BJ (cell line): ENCODE measurements around the gene SFTPD. TPM values are rescaled to one million over a fixed set of nuclear protein-coding genes. Genes with fewer than 3 reads are reported as not detected.

ENCODE experiments used
- CTCF ChIA-PET: fragments of 350-600 bp; formaldehyde crosslinking; extraction: SDS; loops from one replicate; lab custom pipeline; 2021; ENCODE audit warnings: antibody characterized with exemption, inconsistent platforms; lab: Yijun Ruan, JAX
- POLR2A ChIA-PET: fragments of 300-600 bp; sonication (Branson Sonifier 250); formaldehyde crosslinking; extraction: SDS; loops from one replicate; lab custom pipeline; 2021; ENCODE audit warnings: antibody characterized with exemption; lab: Charles Lee
- DNase-seq: peaks from one replicate; pipeline ENCODE4 v3.0.0-alpha.2; 2011; ENCODE audit warnings: low read depth
- H3K27me3 ChIP-seq: 2 replicates; pipeline ENCODE4 v1.6.0; 2011; ENCODE audit warnings: low read length; ENCODE audit not compliant: control insufficient read depth, insufficient read depth
- H3K36me3 ChIP-seq: 2 replicates; pipeline ENCODE4 v1.5.1; 2011; ENCODE audit warnings: low read length; ENCODE audit not compliant: control insufficient read depth, insufficient read depth
- H3K4me3 ChIP-seq: 2 replicates; pipeline ENCODE4 v1.5.1; 2011; ENCODE audit warnings: low read depth, mild to moderate bottlenecking, control low read depth, low read length
- CTCF ChIP-seq: IDR thresholded peaks from 2 replicates; pipeline ENCODE4 v1.5.1; 2011; ENCODE audit warnings: low read depth, mild to moderate bottlenecking, control low read depth, inconsistent platforms, low read length, moderate library complexity; ENCODE audit not compliant: insufficient read depth
- polyA plus RNA-seq: library from polyadenylated mRNA; depleted of rRNA; stranded (reverse); fragments of >200 nt; gene quantifications from 2 replicates; pipeline ENCODE4 v1.2.3, GENCODE V29; 2011

SFTPD gene
- polyA plus RNA-seq, 1 experiment = not detected

- Histone ChIP-seq H3K27me3 (peaks cover 14% of the 10 kb centered on the region), H3K36me3 (no peaks in the 10 kb centered on the region), H3K4me3 (no peak overlapping the region)
- POLR2A ChIA-PET = no interaction called here
- TF ChIP-seq CTCF = no peak
- CTCF ChIA-PET = no interaction called here
- DNase-seq = no peak
Observed at GRCh38 chr10:79980711-79981110, 31.8 kb upstream of the SFTPD start.

GRCh38 chr10:79979976-79980687, 31.2 kb upstream of the SFTPD start:
- CTCF ChIA-PET = interaction anchor here (1.0 kb wide), 1 partner anchor 288 kb away, joined by 3 read pairs; no protein-coding TSS in a partner anchor
- POLR2A ChIA-PET = interaction anchor here (0.6 kb wide), 1 partner anchor 10 kb away, joined by 3 read pairs; no protein-coding TSS in a partner anchor
- peaks cover 14% of the 10 kb centered on the region for H3K27me3 ChIP-seq
- H3K4me3 ChIP-seq = no peak overlapping the region
- no peaks in the 10 kb centered on the region for H3K36me3 ChIP-seq
- TF ChIP-seq CTCF = no peak
- DNase-seq = no peak

- no peak for DNase-seq
- ChIA-PET CTCF (interaction anchor here (1.0 kb wide), 1 partner anchor 288 kb away, joined by 3 read pairs; no protein-coding TSS in a partner anchor), POLR2A (interaction anchor here (0.6 kb wide), 1 partner anchor 9 kb away, joined by 3 read pairs; no protein-coding TSS in a partner anchor)
- TF ChIP-seq CTCF = no peak
- Histone ChIP-seq H3K27me3 (peaks cover 14% of the 10 kb centered on the region), H3K36me3 (no peaks in the 10 kb centered on the region), H3K4me3 (no peak overlapping the region)
Observed at GRCh38 chr10:79979310-79979975, 30.5 kb upstream of the SFTPD start.

GRCh38 chr10:79976999-79977398, 28.1 kb upstream of the SFTPD start:
- POLR2A ChIA-PET = no interaction called here

More at GRCh38 chr10:79976999-79977398, 28.1 kb upstream of the SFTPD start:
- DNase-seq = no peak
- CTCF ChIA-PET = no interaction called here
- no peak for TF ChIP-seq CTCF
- H3K27me3 ChIP-seq = peaks cover 4% of the 10 kb centered on the region; the same call in 1 of the 2 replicates
- H3K4me3 ChIP-seq = no peak overlapping the region
- H3K36me3 ChIP-seq = no peaks in the 10 kb centered on the region
